Measurements from ENCODE around the gene CNTD1. TPM values are rescaled to one million over a fixed set of nuclear protein-coding genes. Genes with fewer than 3 reads are reported as not detected.

The CNTD1 gene
- total RNA-seq, 1 experiment from 2014 or later, result not detected

DNA sequence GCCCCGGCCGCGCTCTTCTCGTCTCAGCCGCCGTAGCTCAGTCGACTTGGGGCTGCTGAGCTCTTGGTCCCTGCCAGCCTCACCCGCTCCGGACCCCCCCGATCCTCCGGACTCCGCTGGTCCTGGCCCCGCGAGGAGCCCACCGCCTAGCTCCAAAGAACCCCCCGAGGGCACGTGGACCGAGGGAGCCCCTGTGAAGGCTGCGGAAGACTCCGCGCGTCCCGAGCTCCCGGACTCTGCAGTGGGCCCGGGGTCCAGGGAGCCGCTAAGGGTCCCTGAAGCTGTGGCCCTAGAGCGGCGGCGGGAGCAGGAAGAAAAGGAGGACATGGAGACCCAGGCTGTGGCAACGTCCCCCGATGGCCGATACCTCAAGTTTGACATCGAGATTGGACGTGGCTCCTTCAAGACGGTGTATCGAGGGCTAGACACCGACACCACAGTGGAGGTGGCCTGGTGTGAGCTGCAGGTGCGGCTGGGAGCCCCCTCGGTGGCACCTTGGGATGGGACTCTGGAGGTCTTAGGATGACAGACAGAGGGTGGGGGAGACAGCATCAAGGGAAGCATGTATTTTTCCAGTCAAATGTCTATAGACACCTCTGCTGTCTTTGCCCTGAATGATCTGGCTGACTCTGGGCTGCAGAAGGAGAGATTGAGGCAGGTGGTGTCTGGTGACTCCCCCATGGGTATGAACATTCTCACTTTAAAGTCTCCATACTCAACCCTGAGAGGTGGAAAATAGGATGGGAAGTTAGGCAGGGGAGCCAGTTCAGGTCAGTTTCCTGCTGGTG, 17.6 kb upstream of the CNTD1 start (continued):
- TF ChIP-seq, protein P1, sequence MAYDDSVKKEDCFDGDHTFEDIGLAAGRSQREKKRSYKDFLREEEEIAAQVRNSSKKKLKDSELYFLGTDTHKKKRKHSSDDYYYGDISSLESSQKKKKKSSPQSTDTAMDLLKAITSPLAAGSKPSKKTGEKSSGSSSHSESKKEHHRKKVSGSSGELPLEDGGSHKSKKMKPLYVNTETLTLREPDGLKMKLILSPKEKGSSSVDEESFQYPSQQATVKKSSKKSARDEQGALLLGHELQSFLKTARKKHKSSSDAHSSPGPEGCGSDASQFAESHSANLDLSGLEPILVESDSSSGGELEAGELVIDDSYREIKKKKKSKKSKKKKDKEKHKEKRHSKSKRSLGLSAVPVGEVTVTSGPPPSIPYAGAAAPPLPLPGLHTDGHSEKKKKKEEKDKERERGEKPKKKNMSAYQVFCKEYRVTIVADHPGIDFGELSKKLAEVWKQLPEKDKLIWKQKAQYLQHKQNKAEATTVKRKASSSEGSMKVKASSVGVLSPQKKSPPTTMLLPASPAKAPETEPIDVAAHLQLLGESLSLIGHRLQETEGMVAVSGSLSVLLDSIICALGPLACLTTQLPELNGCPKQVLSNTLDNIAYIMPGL (CRISPR knock-in tag; IDR thresholded peaks at IDR 0.05), result peak; percentile 21; the same call in 1 of the 2 replicates
- TF ChIP-seq TEAD4 (CRISPR knock-in tag; IDR thresholded peaks at IDR 0.05) (no peak), NFATC4 (CRISPR knock-in tag; IDR thresholded peaks at IDR 0.05) (no peak), SMAD3 (CRISPR knock-in tag; IDR thresholded peaks at IDR 0.05; ENCODE audit: borderline replicate concordance) (no peak), MXD4 (CRISPR knock-in tag; IDR thresholded peaks at IDR 0.05; ENCODE audit: borderline replicate concordance) (no peak), FOXK1 (CRISPR knock-in tag; IDR thresholded peaks at IDR 0.05) (no peak), OVOL2 (CRISPR knock-in tag; IDR thresholded peaks at IDR 0.05; ENCODE audit: borderline replicate concordance) (no peak), ZNF121 (CRISPR knock-in tag; IDR thresholded peaks at IDR 0.05) (no peak), FOXJ3 (CRISPR knock-in tag; IDR thresholded peaks at IDR 0.05; ENCODE audit: borderline replicate concordance) (no peak)
- TF ChIP-seq, protein P2, sequence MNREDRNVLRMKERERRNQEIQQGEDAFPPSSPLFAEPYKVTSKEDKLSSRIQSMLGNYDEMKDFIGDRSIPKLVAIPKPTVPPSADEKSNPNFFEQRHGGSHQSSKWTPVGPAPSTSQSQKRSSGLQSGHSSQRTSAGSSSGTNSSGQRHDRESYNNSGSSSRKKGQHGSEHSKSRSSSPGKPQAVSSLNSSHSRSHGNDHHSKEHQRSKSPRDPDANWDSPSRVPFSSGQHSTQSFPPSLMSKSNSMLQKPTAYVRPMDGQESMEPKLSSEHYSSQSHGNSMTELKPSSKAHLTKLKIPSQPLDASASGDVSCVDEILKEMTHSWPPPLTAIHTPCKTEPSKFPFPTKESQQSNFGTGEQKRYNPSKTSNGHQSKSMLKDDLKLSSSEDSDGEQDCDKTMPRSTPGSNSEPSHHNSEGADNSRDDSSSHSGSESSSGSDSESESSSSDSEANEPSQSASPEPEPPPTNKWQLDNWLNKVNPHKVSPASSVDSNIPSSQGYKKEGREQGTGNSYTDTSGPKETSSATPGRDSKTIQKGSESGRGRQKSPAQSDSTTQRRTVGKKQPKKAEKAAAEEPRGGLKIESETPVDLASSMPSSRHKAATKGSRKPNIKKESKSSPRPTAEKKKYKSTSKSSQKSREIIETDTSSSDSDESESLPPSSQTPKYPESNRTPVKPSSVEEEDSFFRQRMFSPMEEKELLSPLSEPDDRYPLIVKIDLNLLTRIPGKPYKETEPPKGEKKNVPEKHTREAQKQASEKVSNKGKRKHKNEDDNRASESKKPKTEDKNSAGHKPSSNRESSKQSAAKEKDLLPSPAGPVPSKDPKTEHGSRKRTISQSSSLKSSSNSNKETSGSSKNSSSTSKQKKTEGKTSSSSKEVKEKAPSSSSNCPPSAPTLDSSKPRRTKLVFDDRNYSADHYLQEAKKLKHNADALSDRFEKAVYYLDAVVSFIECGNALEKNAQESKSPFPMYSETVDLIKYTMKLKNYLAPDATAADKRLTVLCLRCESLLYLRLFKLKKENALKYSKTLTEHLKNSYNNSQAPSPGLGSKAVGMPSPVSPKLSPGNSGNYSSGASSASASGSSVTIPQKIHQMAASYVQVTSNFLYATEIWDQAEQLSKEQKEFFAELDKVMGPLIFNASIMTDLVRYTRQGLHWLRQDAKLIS (CRISPR knock-in tag; IDR thresholded peaks at IDR 0.05; ENCODE audit: borderline replicate concordance), result no peak
- TF ChIP-seq, protein P3, sequence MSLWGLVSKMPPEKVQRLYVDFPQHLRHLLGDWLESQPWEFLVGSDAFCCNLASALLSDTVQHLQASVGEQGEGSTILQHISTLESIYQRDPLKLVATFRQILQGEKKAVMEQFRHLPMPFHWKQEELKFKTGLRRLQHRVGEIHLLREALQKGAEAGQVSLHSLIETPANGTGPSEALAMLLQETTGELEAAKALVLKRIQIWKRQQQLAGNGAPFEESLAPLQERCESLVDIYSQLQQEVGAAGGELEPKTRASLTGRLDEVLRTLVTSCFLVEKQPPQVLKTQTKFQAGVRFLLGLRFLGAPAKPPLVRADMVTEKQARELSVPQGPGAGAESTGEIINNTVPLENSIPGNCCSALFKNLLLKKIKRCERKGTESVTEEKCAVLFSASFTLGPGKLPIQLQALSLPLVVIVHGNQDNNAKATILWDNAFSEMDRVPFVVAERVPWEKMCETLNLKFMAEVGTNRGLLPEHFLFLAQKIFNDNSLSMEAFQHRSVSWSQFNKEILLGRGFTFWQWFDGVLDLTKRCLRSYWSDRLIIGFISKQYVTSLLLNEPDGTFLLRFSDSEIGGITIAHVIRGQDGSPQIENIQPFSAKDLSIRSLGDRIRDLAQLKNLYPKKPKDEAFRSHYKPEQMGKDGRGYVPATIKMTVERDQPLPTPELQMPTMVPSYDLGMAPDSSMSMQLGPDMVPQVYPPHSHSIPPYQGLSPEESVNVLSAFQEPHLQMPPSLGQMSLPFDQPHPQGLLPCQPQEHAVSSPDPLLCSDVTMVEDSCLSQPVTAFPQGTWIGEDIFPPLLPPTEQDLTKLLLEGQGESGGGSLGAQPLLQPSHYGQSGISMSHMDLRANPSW (CRISPR knock-in tag; conservative IDR thresholded peaks at IDR 0.05; ENCODE audit: low read depth), result no peak
- TF ChIP-seq, protein P4, sequence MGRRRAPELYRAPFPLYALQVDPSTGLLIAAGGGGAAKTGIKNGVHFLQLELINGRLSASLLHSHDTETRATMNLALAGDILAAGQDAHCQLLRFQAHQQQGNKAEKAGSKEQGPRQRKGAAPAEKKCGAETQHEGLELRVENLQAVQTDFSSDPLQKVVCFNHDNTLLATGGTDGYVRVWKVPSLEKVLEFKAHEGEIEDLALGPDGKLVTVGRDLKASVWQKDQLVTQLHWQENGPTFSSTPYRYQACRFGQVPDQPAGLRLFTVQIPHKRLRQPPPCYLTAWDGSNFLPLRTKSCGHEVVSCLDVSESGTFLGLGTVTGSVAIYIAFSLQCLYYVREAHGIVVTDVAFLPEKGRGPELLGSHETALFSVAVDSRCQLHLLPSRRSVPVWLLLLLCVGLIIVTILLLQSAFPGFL (CRISPR knock-in tag; IDR thresholded peaks at IDR 0.05; ENCODE audit: borderline replicate concordance), result no peak

DNA sequence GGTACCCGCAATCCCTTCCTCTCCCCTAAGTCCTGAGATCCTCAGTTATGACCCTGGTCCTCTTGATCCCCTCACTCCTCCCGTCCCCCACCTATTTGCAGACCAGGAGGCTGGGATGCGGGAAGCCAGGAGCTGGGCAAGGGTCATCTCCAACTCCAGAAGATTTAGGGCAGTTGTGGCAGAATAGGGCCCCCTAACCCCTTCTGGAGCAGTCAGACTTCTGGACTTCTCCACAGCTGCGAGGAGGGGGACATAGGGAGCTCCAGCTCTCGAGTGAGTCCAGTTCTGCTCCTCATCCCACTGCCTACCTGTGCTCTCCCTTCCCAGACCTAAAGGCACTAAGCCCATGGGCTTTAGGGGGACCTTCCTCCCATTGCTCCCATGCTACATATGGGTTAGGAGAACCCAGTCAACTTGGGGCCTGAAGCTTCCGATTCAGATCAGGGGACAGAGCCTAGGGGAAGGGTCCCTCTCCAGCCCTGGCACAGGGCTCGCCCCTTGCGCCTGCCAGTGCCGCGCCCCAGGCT, 17.0 kb upstream of the CNTD1 start:
- Mint-ChIP-seq H3K27ac (no peak overlapping the region), H3K4me3 (peak overlapping the region; percentile 70), H3K4me1 (peaks cover 20% of the 10 kb centered on the region), H3K9me3 (no peaks in the 10 kb centered on the region), H3K27me3 (ENCODE audit: low read depth) (peaks cover 48% of the 10 kb centered on the region), H3K36me3 (peaks cover 14% of the 10 kb centered on the region)
- ATAC-seq (no peak), DNase-seq (ENCODE audit: low spot score) (no peak)
- TF ChIP-seq ZNF121 (CRISPR knock-in tag; IDR thresholded peaks at IDR 0.05) (no peak), SOX15 (CRISPR knock-in tag; IDR thresholded peaks at IDR 0.05) (no peak)
- ChIA-PET POLR2A (no interaction called here), CTCF (interaction anchor here (0.6 to 4.5 kb wide), 4 partner anchors 18 to 1210 kb away, joined by 3 to 39 read pairs (median 10); partner anchors contain the start of gene BECN1)

Measured in WTC11 (cell line).